H1 (cell line): ENCODE measurements around the gene STKLD1. TPM values are rescaled to one million over a fixed set of nuclear protein-coding genes. Genes with fewer than 3 reads are reported as not detected.

ENCODE experiments used
- CTCF ChIA-PET: fragments of 300-600 bp; sonication (Branson Sonifier 250); formaldehyde crosslinking; loops from one replicate; lab custom pipeline; 2021; ENCODE audit not compliant: partially characterized antibody; lab: Charles Lee
- POLR2A ChIA-PET: fragments of 300-600 bp; sonication (Branson Sonifier 250); formaldehyde crosslinking; loops from one replicate; lab custom pipeline; 2021; ENCODE audit warnings: inconsistent platforms; ENCODE audit not compliant: partially characterized antibody; lab: Charles Lee
- DNase-seq, 2 experiments: peaks; one replicate each; pipeline versions ENCODE4 v3.0.0 to v3.0.0-alpha.2; 2010 to 2022; ENCODE audit warnings: low spot score in 2 of 2, low read depth in 1 of 2, mixed read lengths in 1 of 2
- FAIRE-seq: peaks from 2 replicates; lab custom pipeline; 2011; peaks lifted over from hg19 to GRCh38; lab: Jason Lieb, UNC
- H2AFZ ChIP-seq: 2 replicates; pipeline ENCODE4 v1.8.1; 2012; ENCODE audit warnings: low read length, inconsistent platforms
- H2AK5ac ChIP-seq: 2 replicates; pipeline ENCODE4 v1.6.1; 2013; ENCODE audit warnings: low read depth, low read length
- H2BK120ac ChIP-seq: replicated peaks from 2 replicates; pipeline ENCODE3; 2013; ENCODE audit warnings: low read depth, low read length, inconsistent platforms
- H2BK12ac ChIP-seq: 2 replicates; pipeline ENCODE4 v1.6.1; 2013; ENCODE audit warnings: low read depth, low read length
- H2BK15ac ChIP-seq: 2 replicates; pipeline ENCODE4 v1.6.1; 2013; ENCODE audit warnings: low read length
- H2BK20ac ChIP-seq: 2 replicates; pipeline ENCODE4 v1.6.1; 2013; ENCODE audit warnings: low read length
- H2BK5ac ChIP-seq: 2 replicates; pipeline ENCODE4 v1.6.1; 2013; ENCODE audit warnings: low read depth, low read length
- H3K14ac ChIP-seq: 2 replicates; pipeline ENCODE4 v1.6.1; 2013; ENCODE audit warnings: inconsistent platforms; ENCODE audit not compliant: insufficient read length
- H3K18ac ChIP-seq: 2 replicates; pipeline ENCODE4 v1.6.1; 2013; ENCODE audit warnings: low read length; ENCODE audit errors: extremely low read depth
- H3K23ac ChIP-seq: 2 replicates; pipeline ENCODE4 v1.6.1; 2013; ENCODE audit warnings: inconsistent platforms; ENCODE audit not compliant: insufficient read length
- H3K23me2 ChIP-seq: 2 replicates; pipeline ENCODE4 v1.6.1; 2013; ENCODE audit warnings: low read depth, low read length
- H3K27ac ChIP-seq: 2 replicates; pipeline ENCODE4 v1.6.1; 2011; ENCODE audit warnings: low read depth, low read length, inconsistent platforms
- H3K27me3 ChIP-seq, 4 experiments: replicated peaks in 1 of 4; 1 replicate in 1 of 4; 2 replicates in 3 of 4; pipeline versions ENCODE4 v1.6.1 to v1.8.1; 2011 to 2013; ENCODE audit warnings: low read length in 3 of 4, mild to moderate bottlenecking in 3 of 4, inconsistent platforms in 2 of 4, mixed read lengths in 2 of 4, moderate library complexity in 1 of 4; ENCODE audit not compliant: control insufficient read depth in 3 of 4, insufficient read depth in 3 of 4; ENCODE audit errors: extremely low read depth in 1 of 4
- H3K36me3 ChIP-seq, 4 experiments: 2 replicates each; pipeline versions ENCODE4 v1.6.1 to v1.8.1; 2011 to 2013; ENCODE audit warnings: mild to moderate bottlenecking in 4 of 4, low read length in 3 of 4, moderate library complexity in 2 of 4, control low read depth in 1 of 4, inconsistent platforms in 1 of 4; ENCODE audit not compliant: insufficient read depth in 4 of 4, control insufficient read depth in 2 of 4
- H3K4ac ChIP-seq: replicated peaks from 2 replicates; pipeline ENCODE3; 2013; ENCODE audit warnings: low read length, low read depth, mixed read lengths, inconsistent platforms; ENCODE audit not compliant: insufficient read length
- H3K4me1 ChIP-seq, 4 experiments: replicated peaks in 1 of 4; 1 replicate in 1 of 4; 2 replicates in 3 of 4; pipeline versions ENCODE4 v1.6.1 to v1.8.1; 2011 to 2013; ENCODE audit warnings: low read length in 3 of 4, inconsistent platforms in 2 of 4, mixed read lengths in 1 of 4; ENCODE audit not compliant: insufficient read depth in 4 of 4, control insufficient read depth in 3 of 4
- H3K4me2 ChIP-seq, 2 experiments: 2 replicates each; pipeline versions ENCODE4 v1.6.1 to v1.8.1; 2011 to 2013; ENCODE audit warnings: low read depth in 2 of 2, low read length in 2 of 2, control low read depth in 1 of 2, inconsistent platforms in 1 of 2, mild to moderate bottlenecking in 1 of 2; ENCODE audit not compliant: insufficient read depth in 1 of 2
- H3K4me3 ChIP-seq, 4 experiments: fragments of 200-600, 300-600 bp in 1 of 4; sonication (generic), shearing (Covaris generic), sonication (Bioruptor Twin) in 1 of 4; 2 replicates each; pipeline versions ENCODE4 v1.5.1 to v1.8.1; 2011 to 2016; ENCODE audit warnings: low read length in 4 of 4, low read depth in 3 of 4, control low read depth in 2 of 4, inconsistent platforms in 2 of 4, mild to moderate bottlenecking in 2 of 4, mixed read lengths in 1 of 4, moderate library complexity in 1 of 4; ENCODE audit not compliant: insufficient read depth in 2 of 4; ENCODE audit errors: extremely low read depth in 1 of 4
- H3K56ac ChIP-seq: replicated peaks from 2 replicates; pipeline ENCODE3; 2013; ENCODE audit warnings: low read depth, mild to moderate bottlenecking, mixed read lengths, low read length, inconsistent platforms; ENCODE audit not compliant: insufficient read length
- H3K79me1 ChIP-seq: 2 replicates; pipeline ENCODE4 v1.6.1; 2013; ENCODE audit warnings: low read depth, low read length, control low read depth
- H3K79me2 ChIP-seq, 2 experiments: 2 replicates each; pipeline versions ENCODE4 v1.6.1 to v1.8.1; 2012 to 2013; ENCODE audit warnings: low read length in 2 of 2, mild to moderate bottlenecking in 2 of 2, inconsistent platforms in 1 of 2; ENCODE audit not compliant: insufficient read depth in 2 of 2, control insufficient read depth in 1 of 2
- H3K9ac ChIP-seq, 4 experiments: replicated peaks in 1 of 4; 1 replicate in 1 of 4; 2 replicates in 3 of 4; pipeline versions ENCODE4 v1.6.1 to v1.8.1; 2011 to 2013; ENCODE audit warnings: low read depth in 3 of 4, low read length in 3 of 4, control low read depth in 2 of 4, mild to moderate bottlenecking in 2 of 4, moderate library complexity in 2 of 4, inconsistent platforms in 1 of 4; ENCODE audit errors: extremely low read depth in 1 of 4
- H3K9me3 ChIP-seq, 2 experiments: 2 replicates each; pipeline versions ENCODE4 v1.6.1 to v1.8.1; 2012 to 2013; ENCODE audit warnings: mild to moderate bottlenecking in 2 of 2, moderate library complexity in 2 of 2, control low read depth in 1 of 2, inconsistent platforms in 1 of 2, low read depth in 1 of 2, low read length in 1 of 2, mixed read lengths in 1 of 2; ENCODE audit not compliant: insufficient read depth in 2 of 2
- H4K20me1 ChIP-seq, 2 experiments: replicated peaks in 1 of 2; 2 replicates each; pipeline versions ENCODE3 to v1.8.1; 2011 to 2013; ENCODE audit warnings: inconsistent platforms in 2 of 2, low read length in 2 of 2, mild to moderate bottlenecking in 1 of 2; ENCODE audit not compliant: insufficient read depth in 2 of 2, control insufficient read depth in 1 of 2
- H4K5ac ChIP-seq: 2 replicates; pipeline ENCODE4 v1.6.1; 2013; ENCODE audit warnings: low read length, low read depth, mixed read lengths, inconsistent platforms; ENCODE audit not compliant: insufficient read length
- H4K8ac ChIP-seq: 2 replicates; pipeline ENCODE4 v1.8.0; 2013; ENCODE audit warnings: mild to moderate bottlenecking, moderate library complexity, low read length, inconsistent platforms; ENCODE audit not compliant: insufficient read depth; ENCODE audit errors: extremely low read depth
- H4K91ac ChIP-seq: replicated peaks from 2 replicates; pipeline ENCODE3; 2013; ENCODE audit warnings: low read length, mixed read lengths, inconsistent platforms; ENCODE audit not compliant: insufficient read length
- BRCA1 ChIP-seq: IDR thresholded peaks from 2 replicates; pipeline ENCODE4 v1.6.1; 2012; ENCODE audit warnings: low read depth, low read length, improper control_type of control experiment
- CEBPB ChIP-seq: IDR thresholded peaks from 2 replicates; pipeline ENCODE4 v1.6.1; 2012; ENCODE audit warnings: low read depth, low read length
- CTBP2 ChIP-seq: IDR thresholded peaks from 2 replicates; pipeline ENCODE4 v1.7.0; 2011; ENCODE audit warnings: borderline replicate concordance, mild to moderate bottlenecking, moderate library complexity, mixed read lengths, low read length; ENCODE audit not compliant: insufficient read depth, insufficient read length
- HDAC2 ChIP-seq, 2 experiments: fragments of 300-600 bp in 1 of 2; sonication (generic) in 1 of 2; IDR thresholded peaks; 2 replicates each; pipeline ENCODE4 v1.6.1; 2011 to 2012; ENCODE audit warnings: low read depth in 2 of 2, low read length in 2 of 2, mild to moderate bottlenecking in 2 of 2, moderate library complexity in 2 of 2, borderline replicate concordance in 1 of 2, inconsistent platforms in 1 of 2
- NRF1 ChIP-seq: IDR thresholded peaks from 2 replicates; pipeline ENCODE4 v1.6.1; 2011; ENCODE audit warnings: mild to moderate bottlenecking, low read depth, low read length, improper control_type of control experiment
- SAP30 ChIP-seq: fragments of 300-600 bp; sonication (generic); IDR thresholded peaks from 2 replicates; pipeline ENCODE4 v1.7.1; 2012; ENCODE audit warnings: low read length, moderate library complexity, mild to moderate bottlenecking, inconsistent platforms; ENCODE audit not compliant: insufficient read depth, insufficient replicate concordance
- SP2 ChIP-seq: IDR thresholded peaks from 2 replicates; pipeline ENCODE4 v1.6.1; 2012; ENCODE audit warnings: mild to moderate bottlenecking, low read length, inconsistent platforms
- SRF ChIP-seq: IDR thresholded peaks from 2 replicates; pipeline ENCODE4 v1.6.1; 2011; ENCODE audit warnings: mild to moderate bottlenecking, low read depth, low read length, moderate library complexity
- SUZ12 ChIP-seq: fragments of 200-600 bp; sonication (generic); IDR thresholded peaks from 2 replicates; pipeline ENCODE4 v1.6.1; 2012; ENCODE audit warnings: mild to moderate bottlenecking, inconsistent platforms, low read length, moderate library complexity, mixed read lengths
- TCF12 ChIP-seq: IDR thresholded peaks from 2 replicates; pipeline ENCODE4 v1.6.1; 2011; ENCODE audit warnings: low read depth, mild to moderate bottlenecking, low read length
- YY1 ChIP-seq: IDR thresholded peaks from 2 replicates; pipeline ENCODE4 v1.6.1; 2011; ENCODE audit warnings: low read depth, mild to moderate bottlenecking, low read length
- WGBS, 2 experiments: shearing (Covaris generic) in 1 of 2; methylation state at CpG; one replicate each; pipeline versions ENCODE4 v1.1.6 to v1.1.7; 2013 to 2015; ENCODE audit warnings: low lambda C conversion rate in 2 of 2, mixed read lengths in 2 of 2, inconsistent platforms in 1 of 2, low coverage in 1 of 2, missing lambda C conversion rate in 1 of 2; ENCODE audit not compliant: insufficient replicate concordance in 2 of 2, insufficient coverage in 1 of 2, insufficient read length in 1 of 2; ENCODE audit errors: extremely low coverage in 1 of 2, missing lambda C conversion rate in 1 of 2; 5-methylcytosine and 5-hydroxymethylcytosine counted together
- polyA plus RNA-seq, 7 experiments: library from polyadenylated mRNA; depleted of rRNA in 3 of 7; stranded (reverse) in 5 of 7; unstranded in 2 of 7; fragments of >200 nt in 5 of 7; fragments of 200-250 nt in 2 of 7; gene quantifications; 1 replicate in 5 of 7; 2 replicates in 1 of 7; 4 replicates in 1 of 7; pipeline versions ENCODE4 v1.2.1 to v1.2.3, GENCODE V29; 2011 to 2013; ENCODE audit warnings: missing spikeins in 2 of 7, mixed read lengths in 2 of 7
- total RNA-seq: library from RNA; stranded (reverse); fragmentation: NEBNext Ultra II Directional; extraction: Animal tissue kit (Norgen Biotek cat#: 25700); gene quantifications from 2 replicates; pipeline ENCODE4 v1.2.1, GENCODE V29; 2021

STKLD1 gene
- total and polyA plus RNA-seq, 2 of the 8 experiments (the other 6 are each of a cell fraction or from before 2014, with no cell fraction given) = 0.26 TPM; not detected in 1

DNA sequence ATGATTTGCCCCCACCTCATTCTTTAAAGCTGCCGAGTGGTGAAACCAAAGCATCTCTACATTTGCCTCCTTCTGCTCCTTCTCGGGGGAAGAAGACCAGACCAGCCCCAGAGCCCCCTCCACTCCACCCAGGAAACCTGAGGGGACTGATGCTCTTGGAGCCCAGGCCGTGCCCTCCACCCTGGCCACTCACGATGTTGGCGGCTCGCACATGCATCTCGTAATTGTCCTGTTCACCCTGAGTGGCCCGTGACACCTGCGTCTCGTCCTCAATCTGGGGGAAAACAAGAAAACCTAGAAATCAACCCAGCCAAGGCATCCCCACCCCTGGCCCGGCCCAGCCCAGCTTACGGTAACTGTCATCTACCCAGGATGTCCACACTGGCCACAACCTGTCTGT lies 31.2 kb upstream of the STKLD1 start:
- no peak overlapping the region for H4K91ac ChIP-seq
- no peak overlapping the region for H3K23ac ChIP-seq
- no peak overlapping the region for H3K9ac ChIP-seq
- no peak overlapping the region for H2BK120ac ChIP-seq
- peaks cover 17% of the 10 kb centered on the region for H3K79me1 ChIP-seq
- H3K23me2 ChIP-seq = peaks cover 9% of the 10 kb centered on the region; the same call in 1 of the 2 replicates
- H3K27ac ChIP-seq = no peak overlapping the region
- no peak overlapping the region for H3K14ac ChIP-seq
- DNase-seq = no peak
- H2BK5ac ChIP-seq = no peak overlapping the region
- H4K5ac ChIP-seq = no peak overlapping the region
- H3K36me3 ChIP-seq = peaks cover 35 to 71% (median 60%) of the 10 kb centered on the region in 4 experiments
- no peak overlapping the region for H2AK5ac ChIP-seq
- H3K9me3 ChIP-seq = no peaks in the 10 kb centered on the region
- H4K20me1 ChIP-seq = peaks cover 12 to 37% of the 10 kb centered on the region in 2 experiments
- no peak overlapping the region for H2AFZ ChIP-seq
- no peak overlapping the region for H4K8ac ChIP-seq
- H3K4me1 ChIP-seq = peaks cover 0 to 10% (median 7%) of the 10 kb centered on the region in 4 experiments; a peak in 6 of 7 replicates
- no peak overlapping the region for H2BK20ac ChIP-seq
- peaks cover 9 to 39% of the 10 kb centered on the region in 2 experiments for H3K79me2 ChIP-seq
- ChIA-PET CTCF (no interaction called here), POLR2A (interaction anchor here (2.5 to 14.8 kb wide), 2 partner anchors 9 to 15 kb away, joined by 6 to 303 read pairs; partner anchors contain the start of genes MED22, RPL7A, SURF1 and SURF2)
- TF ChIP-seq SP2 (no peak), BRCA1 (no peak), HDAC2 (IDR thresholded peaks at IDR 0.05; ENCODE audit: borderline replicate concordance in 1 of 2, low read depth in 2 of 2, low read length in 2 of 2) (no peak), NRF1 (no peak), TCF12 (no peak), SAP30 (no peak), CEBPB (no peak), SRF (no peak), YY1 (no peak), SUZ12 (no peak), CTBP2 (no peak)
- H3K4me3 ChIP-seq = no peak overlapping the region
- FAIRE-seq = no peak
- no peaks in the 10 kb centered on the region for H3K27me3 ChIP-seq
- WGBS, 2 experiments = 92% methylated on average over 12 of the region's 12 CpGs; no CpG with 5 or more reads in 1 of the 2 experiments
- H3K18ac ChIP-seq = no peak overlapping the region
- no peak overlapping the region for H3K4ac ChIP-seq
- no peak overlapping the region for H3K4me2 ChIP-seq
- H3K56ac ChIP-seq = no peak overlapping the region
- H2BK12ac ChIP-seq = no peak overlapping the region
- no peak overlapping the region for H2BK15ac ChIP-seq
